Measurements from ENCODE around the gene PCGF2.

GRCh38 chr17:38693700-38694329 lies 54.3 kb downstream of the PCGF2 start:
- TF ChIP-seq CTCF (IDR thresholded peaks at IDR 0.05; ENCODE audit: insufficient read depth, low read length, poor library complexity, severe bottlenecking) (no peak), EZH2phosphoT487 (conservative IDR thresholded peaks at IDR 0.05; ENCODE audit: low read length) (no peak)
